Mononuclear cell (primary cell): ENCODE results near the gene PPFIA2. TPM values are rescaled to one million over a fixed set of nuclear protein-coding genes. Genes with fewer than 3 reads are reported as not detected.

Experiments
- H3K27me3 ChIP-seq: 2 replicates; pipeline ENCODE4 v1.6.0; 2011; ENCODE audit warnings: low read length, control low read depth; ENCODE audit not compliant: insufficient read depth
- H3K4me1 ChIP-seq: 2 replicates; pipeline ENCODE4 v1.5.1; 2011; ENCODE audit warnings: mild to moderate bottlenecking, low read length, control low read depth; ENCODE audit not compliant: insufficient read depth
- H3K4me3 ChIP-seq: 2 replicates; pipeline ENCODE4 v1.5.1; 2011; ENCODE audit warnings: mild to moderate bottlenecking, low read length, moderate library complexity
- H3K9me3 ChIP-seq: 2 replicates; pipeline ENCODE4 v1.5.1; 2011; ENCODE audit warnings: low read depth, mild to moderate bottlenecking, control low read depth, low read length
- total RNA-seq: library from RNA; depleted of rRNA; stranded (reverse); fragments of >200 nt; gene quantifications from one replicate; pipeline ENCODE4 v1.2.3, GENCODE V29; 2012

The PPFIA2 gene
- total RNA-seq, 1 donor: not detected

GRCh38 chr12:81470923-81471322, 288.2 kb downstream of the PPFIA2 start:
- H3K9me3 ChIP-seq: no peaks in the 10 kb centered on the region
- no peaks in the 10 kb centered on the region for H3K4me1 ChIP-seq
- no peaks in the 10 kb centered on the region for H3K27me3 ChIP-seq
- H3K4me3 ChIP-seq: no peak overlapping the region

DNA sequence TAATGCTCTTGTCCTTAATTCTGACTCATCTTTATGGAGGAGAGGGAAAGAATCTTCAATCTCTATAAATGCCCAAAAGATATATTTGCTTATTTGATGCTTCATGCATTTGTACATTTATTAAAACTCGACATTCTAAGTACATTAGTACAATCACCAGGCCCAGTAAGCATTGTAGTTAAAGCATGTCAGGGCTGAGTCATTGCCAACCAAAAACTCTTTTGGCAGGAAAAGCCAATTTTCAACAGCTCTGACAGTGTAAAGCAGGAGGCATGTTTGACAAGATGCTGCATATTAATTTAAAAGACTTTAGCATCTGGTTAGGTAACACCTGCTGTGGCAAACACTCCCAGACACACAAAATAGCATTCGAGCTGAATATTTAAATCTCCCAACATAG, 290.9 kb downstream of the PPFIA2 start:
- Histone ChIP-seq H3K4me1 (no peaks in the 10 kb centered on the region), H3K4me3 (no peak overlapping the region), H3K27me3 (no peaks in the 10 kb centered on the region), H3K9me3 (no peaks in the 10 kb centered on the region)

DNA sequence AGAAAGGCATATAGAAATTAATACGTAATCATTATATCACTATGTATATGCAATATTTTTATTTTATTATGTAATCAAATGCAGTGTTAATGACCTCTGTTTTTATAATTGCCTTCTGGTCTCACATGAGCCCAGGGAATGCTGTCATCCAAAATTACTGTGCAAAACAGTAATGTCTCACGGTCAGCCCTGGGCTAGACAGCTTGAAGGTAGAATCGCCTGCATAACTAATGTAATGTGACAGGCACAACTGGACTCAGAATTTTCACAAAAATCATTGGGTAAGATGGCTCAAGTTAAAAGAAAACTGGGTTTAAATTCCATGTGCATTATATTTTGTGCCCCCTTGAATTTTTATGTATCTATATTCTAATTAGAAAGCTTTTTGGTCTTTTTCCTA, 293.3 kb downstream of the PPFIA2 start:
- Histone ChIP-seq H3K4me1 (no peaks in the 10 kb centered on the region), H3K4me3 (no peak overlapping the region), H3K27me3 (no peaks in the 10 kb centered on the region), H3K9me3 (no peaks in the 10 kb centered on the region)

DNA sequence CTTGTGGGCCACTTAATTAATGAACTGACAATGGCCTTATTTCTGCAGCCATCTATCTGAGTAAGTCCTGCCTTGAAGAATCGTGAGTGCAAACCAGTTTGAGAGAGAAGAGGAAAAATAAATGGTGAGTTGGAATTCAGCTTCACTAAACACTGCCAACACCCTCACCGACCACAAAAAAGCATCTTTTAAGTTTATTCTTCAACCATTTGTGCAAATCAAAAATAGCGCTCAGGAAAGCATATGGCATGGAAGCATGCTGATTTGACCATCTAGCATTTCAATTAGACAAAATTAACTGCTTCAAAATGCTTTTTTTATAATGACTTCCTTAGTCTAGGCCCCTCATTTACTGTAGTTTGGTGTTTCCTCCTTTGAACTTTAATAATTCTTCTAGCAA, 294.0 kb downstream of the PPFIA2 start:
- H3K4me3 ChIP-seq: no peak overlapping the region
- H3K9me3 ChIP-seq: no peaks in the 10 kb centered on the region
- H3K4me1 ChIP-seq: no peaks in the 10 kb centered on the region
- no peaks in the 10 kb centered on the region for H3K27me3 ChIP-seq

GRCh38 chr12:81461163-81461562, 298.0 kb downstream of the PPFIA2 start:
- no peaks in the 10 kb centered on the region for H3K27me3 ChIP-seq
- H3K4me3 ChIP-seq: no peak overlapping the region
- H3K9me3 ChIP-seq: no peaks in the 10 kb centered on the region
- no peaks in the 10 kb centered on the region for H3K4me1 ChIP-seq

DNA sequence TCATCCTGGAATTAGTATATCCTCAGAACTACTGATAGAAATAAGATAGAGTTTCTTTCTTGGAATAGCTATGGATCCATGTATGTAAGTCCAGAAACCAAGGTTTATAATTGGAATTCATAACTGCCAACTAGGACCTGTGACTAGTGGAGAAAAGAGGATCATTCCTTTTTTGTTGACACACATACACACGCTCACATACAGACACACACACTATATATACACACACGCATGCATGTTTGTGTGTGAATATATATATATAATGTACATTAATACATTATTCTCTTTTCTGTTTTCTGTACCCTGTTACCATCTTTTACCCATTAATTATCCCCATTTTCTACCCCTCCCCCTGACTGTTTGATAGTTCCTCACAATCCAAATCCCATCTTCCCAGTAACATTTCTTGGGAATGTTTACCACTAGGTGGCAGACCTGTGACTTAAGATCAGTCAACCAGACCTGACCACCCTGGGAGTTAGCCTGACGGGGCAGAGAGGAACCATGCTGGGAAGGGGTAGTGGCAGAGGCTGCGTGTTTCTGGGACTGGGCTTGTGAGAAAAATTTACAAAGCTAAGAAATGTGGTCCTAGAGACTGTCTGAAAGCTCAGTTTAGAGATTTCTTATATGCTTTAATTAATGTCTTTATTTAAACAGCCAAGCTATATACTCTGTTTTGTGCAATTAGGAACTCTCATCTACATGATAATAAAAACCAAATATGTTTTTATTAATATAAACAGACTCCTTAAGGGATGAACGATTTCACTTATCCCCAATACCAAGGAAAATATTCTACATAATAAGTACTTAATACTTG, 308.0 kb downstream of the PPFIA2 start:
- Histone ChIP-seq H3K27me3 (no peaks in the 10 kb centered on the region), H3K4me3 (no peak overlapping the region), H3K4me1 (no peaks in the 10 kb centered on the region), H3K9me3 (no peaks in the 10 kb centered on the region)

GRCh38 chr12:81441629-81442028, 317.5 kb downstream of the PPFIA2 start:
- Histone ChIP-seq H3K4me3 (no peak overlapping the region), H3K4me1 (no peaks in the 10 kb centered on the region), H3K9me3 (no peaks in the 10 kb centered on the region), H3K27me3 (no peaks in the 10 kb centered on the region)

GRCh38 chr12:81440001-81440400, 319.1 kb downstream of the PPFIA2 start:
- Histone ChIP-seq H3K9me3 (no peaks in the 10 kb centered on the region), H3K27me3 (no peaks in the 10 kb centered on the region), H3K4me3 (no peak overlapping the region), H3K4me1 (no peaks in the 10 kb centered on the region)

DNA sequence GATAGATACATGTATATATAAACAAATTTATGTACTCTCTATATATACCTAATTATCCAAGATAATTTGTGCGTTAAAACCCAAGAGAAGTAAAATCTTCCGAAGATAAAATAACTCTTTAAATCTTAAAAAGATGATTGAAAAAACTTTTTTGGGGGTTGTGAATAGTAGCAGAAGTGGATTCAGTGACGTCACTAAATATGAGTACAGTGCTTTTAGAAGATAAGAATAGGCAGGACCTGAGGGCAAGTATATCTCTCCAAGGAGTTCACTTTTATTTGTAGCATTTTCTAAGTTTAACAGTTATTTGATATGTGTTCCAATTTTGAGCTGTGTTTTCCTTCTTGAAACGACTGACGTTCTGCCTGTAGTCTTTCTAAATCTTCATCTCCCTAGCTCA, 319.8 kb downstream of the PPFIA2 start:
- no peaks in the 10 kb centered on the region for H3K9me3 ChIP-seq
- H3K4me3 ChIP-seq: no peak overlapping the region
- no peaks in the 10 kb centered on the region for H3K27me3 ChIP-seq
- no peaks in the 10 kb centered on the region for H3K4me1 ChIP-seq

DNA sequence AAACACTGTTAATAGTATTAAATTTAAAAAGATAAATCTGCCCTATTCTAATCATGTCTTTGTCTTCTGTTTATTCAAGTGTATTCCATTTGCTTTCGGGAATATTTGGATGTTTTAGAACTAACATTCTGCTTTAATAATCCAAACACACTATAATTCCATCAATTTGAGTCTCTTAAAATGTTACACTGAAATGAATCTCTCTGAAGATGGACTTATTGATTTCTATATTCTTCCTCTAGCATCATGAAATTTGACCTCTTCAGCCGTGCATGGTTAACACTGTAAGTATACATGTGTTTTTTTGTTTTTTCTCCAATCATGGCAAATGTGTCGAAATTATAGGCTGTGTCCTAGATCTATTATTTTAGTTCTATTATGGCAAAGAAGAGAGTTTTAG, 342.1 kb downstream of the PPFIA2 start:
- Histone ChIP-seq H3K4me3 (no peak overlapping the region), H3K4me1 (no peaks in the 10 kb centered on the region)

GRCh38 chr12:81416571-81416970, 342.6 kb downstream of the PPFIA2 start:
- H3K4me1 ChIP-seq: no peaks in the 10 kb centered on the region
- peaks cover 14% of the 10 kb centered on the region for H3K9me3 ChIP-seq
- H3K4me3 ChIP-seq: no peak overlapping the region
- H3K27me3 ChIP-seq: no peaks in the 10 kb centered on the region

More for the DNA sequence above, 342.1 kb downstream of the PPFIA2 start:
- H3K27me3 ChIP-seq: no peaks in the 10 kb centered on the region
- H3K9me3 ChIP-seq: peaks cover 14% of the 10 kb centered on the region

GRCh38 chr12:81414441-81414840, 344.7 kb downstream of the PPFIA2 start:
- H3K4me3 ChIP-seq: no peak overlapping the region
- H3K27me3 ChIP-seq: no peaks in the 10 kb centered on the region
- H3K9me3 ChIP-seq: no peaks in the 10 kb centered on the region

GRCh38 chr12:81412940-81413339, 346.2 kb downstream of the PPFIA2 start:
- no peaks in the 10 kb centered on the region for H3K27me3 ChIP-seq
- H3K9me3 ChIP-seq: no peaks in the 10 kb centered on the region
- no peak overlapping the region for H3K4me3 ChIP-seq
- no peaks in the 10 kb centered on the region for H3K4me1 ChIP-seq

More at GRCh38 chr12:81414441-81414840, 344.7 kb downstream of the PPFIA2 start:
- no peaks in the 10 kb centered on the region for H3K4me1 ChIP-seq

GRCh38 chr12:81403348-81403747, 355.8 kb downstream of the PPFIA2 start:
- Histone ChIP-seq H3K4me1 (no peaks in the 10 kb centered on the region), H3K9me3 (no peaks in the 10 kb centered on the region), H3K27me3 (no peaks in the 10 kb centered on the region), H3K4me3 (no peak overlapping the region)

- no peaks in the 10 kb centered on the region for H3K9me3 ChIP-seq
- H3K4me3 ChIP-seq: no peak overlapping the region
- H3K27me3 ChIP-seq: no peaks in the 10 kb centered on the region
- H3K4me1 ChIP-seq: no peaks in the 10 kb centered on the region
These were observed 357.9 kb downstream of the PPFIA2 start for GRCh38 chr12:81401241-81401640.

- Histone ChIP-seq H3K4me3 (no peak overlapping the region), H3K4me1 (no peaks in the 10 kb centered on the region), H3K9me3 (peaks cover 4% of the 10 kb centered on the region), H3K27me3 (no peaks in the 10 kb centered on the region)
These were observed 359.1 kb downstream of the PPFIA2 start for GRCh38 chr12:81400024-81400423.
